Cerebellar cortex (tissue), 1 donor: ENCODE results near the gene KIF16B.

Experiments used
- DNase-seq: peaks from one replicate; pipeline ENCODE4 v3.0.0-alpha.2; 2015; ENCODE audit warnings: low spot score

The KIF16B gene

DNA sequence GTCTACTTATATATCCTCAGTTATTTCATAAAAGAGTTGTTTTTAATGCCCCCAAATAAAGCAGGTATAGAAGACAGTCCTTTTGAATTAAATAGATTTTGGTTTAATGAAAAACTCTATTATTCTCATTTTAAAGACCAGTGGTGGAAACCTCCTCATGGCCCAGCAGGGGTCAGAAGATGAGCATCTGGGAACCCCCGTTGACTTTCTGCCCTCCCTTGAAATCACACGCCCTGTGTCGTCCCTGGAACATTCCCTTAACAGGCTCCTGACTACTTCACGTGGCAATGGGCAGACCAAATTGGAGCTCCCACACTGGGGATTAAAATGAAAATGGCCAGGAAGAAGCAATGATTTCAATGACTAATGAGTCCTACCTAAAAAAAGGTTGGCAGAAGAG, 220.9 kb downstream of the KIF16B start:
- DNase-seq, result no peak

DNA sequence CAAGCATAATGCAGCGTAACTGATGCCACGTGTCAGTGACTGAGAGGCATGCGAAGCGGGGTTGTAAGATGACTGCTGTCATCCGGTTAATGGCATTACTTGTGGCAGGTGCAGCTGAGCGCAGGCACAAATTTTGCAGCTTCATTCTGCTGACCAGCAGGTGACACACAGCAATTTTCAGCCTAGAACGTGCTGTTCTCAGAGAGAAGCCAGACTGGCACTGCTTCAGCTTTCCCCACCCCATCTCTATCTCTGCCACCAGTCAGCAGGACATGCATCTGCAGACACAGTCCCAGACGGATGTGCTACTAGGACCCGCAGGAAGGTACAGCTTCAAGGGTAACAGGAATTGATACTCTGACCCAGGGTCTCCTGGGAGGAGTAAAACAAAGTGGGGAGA, 221.8 kb downstream of the KIF16B start:
- peak; percentile 82 for DNase-seq

DNA sequence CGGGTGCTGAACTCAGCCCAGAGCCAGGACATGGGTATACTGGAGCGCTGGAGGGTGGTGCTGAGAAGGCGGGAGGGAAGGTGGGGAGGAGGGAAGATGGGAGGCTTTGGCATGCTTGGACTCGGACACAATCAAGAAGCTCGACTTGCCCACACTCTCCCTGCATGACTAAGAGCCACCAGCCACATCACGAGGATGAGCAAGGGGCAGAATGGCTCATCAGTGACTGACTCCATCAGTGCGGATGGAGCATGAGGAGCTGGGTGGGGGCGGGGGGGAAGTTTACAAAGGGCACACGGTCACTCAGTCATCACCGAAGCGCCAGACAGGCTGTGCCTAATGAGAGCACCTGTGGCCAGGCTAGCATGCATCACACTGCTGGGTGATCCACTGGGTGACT, 222.8 kb downstream of the KIF16B start:
- DNase-seq, result no peak

DNA sequence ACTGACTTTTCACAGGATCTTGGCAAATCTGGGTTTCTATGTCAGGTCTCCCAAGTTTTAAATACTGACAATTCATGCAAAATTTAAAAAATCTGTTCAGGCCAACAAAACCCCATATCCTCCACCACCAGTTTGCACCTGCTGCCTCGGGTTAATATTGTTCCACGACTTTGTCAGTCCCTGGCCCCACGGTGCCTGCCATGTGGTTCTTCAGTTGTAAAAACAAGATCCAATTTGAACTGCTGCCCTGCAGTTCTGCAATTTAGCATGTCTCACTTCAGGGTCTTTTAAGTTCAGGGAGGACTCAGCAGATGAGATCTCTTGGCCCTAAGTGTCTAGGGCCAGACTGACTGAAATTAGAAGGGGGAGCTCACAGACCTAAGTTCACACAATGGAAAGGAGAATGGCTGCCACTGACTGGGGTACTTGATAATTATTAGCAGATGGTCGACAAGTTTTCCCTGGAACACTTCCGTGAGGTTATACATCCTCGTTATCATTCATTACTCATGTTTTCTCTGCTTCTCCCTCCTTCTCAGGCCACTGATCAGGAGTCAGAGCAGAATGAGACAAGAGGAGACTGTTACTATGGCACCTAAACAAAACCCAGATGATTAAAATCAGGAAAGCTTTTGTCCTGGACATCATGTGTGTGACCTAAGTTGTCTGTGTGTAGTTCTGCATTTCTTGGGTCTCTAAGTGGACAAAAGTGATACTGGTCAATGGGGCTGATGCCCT, 223.6 kb downstream of the KIF16B start:
- no peak for DNase-seq

DNA sequence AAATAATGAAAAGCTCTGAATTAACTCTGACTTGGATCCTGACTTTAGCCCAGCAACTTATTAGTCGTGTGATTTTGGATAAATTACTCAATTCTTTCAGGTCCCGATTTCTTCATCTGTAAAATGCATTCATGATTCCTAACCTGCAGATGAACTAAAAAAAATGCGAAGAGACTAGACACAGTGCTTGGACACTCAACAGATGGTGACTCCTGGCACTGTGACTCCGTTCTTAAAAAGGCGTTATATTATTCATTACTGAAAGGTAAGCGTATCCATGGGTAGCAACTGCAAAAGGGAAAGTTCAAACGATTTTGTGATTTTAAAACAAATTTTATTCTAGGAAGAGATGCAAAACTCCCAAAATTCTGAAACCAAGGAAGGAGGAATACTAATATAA, 226.3 kb downstream of the KIF16B start:
- DNase-seq, result peak; percentile 79

DNA sequence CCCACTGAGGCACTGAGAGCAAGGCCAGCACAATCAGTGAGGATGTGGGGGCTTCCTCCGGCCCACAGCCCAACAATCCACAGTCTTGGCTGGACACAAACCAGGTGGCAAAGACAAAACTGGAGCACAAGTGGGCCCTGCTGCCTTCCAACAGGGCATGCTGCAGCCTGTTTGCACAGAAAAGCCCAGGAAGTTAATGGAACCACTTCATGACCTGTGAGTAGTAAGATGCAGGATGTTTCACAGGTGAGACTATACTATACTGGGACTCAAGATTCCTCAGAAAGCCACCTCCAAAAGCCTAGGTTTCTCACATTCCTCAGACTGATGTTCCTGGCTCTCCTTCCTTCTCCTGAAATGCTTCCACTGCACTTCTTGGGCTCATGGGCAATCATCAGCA, 235.5 kb downstream of the KIF16B start:
- DNase-seq, result no peak

DNA sequence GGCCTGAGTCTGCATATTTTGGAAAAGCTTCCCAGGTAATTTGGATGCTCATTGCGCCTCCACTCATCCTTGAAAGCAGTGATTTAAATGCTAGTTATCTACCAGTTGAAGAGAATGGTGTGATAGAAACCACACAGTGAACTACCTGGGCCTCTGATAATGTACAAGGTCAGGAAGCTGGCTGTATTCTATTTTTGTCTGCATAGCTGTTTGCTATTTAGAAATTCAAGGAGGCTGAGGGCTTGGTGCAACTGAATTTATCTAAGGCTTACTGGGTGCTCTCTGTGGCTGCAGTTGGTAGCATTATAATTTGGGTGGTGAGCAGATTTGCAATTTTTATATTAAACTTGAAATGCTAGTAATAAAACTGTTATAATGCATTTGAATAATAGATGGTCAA, 245.6 kb downstream of the KIF16B start:
- DNase-seq, result no peak

DNA sequence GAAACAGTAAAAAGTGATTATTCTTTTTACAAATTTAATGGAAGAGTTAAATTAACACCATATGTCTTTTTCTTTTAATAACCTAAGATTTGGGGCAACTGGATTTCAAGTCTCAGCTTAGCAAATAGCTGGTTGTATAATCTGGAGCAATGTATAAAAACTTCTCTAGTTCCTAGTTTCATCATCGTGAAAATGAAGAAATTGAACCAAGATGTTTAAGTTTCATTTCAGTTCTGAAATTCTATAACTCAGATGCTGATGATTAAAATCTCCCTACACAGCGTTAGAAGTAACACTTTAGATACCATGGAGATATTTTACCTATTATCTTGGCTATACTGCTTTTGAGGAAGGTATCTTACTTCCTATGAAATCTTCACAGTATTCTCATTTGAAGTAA, 252.0 kb downstream of the KIF16B start:
- no peak for DNase-seq

DNA sequence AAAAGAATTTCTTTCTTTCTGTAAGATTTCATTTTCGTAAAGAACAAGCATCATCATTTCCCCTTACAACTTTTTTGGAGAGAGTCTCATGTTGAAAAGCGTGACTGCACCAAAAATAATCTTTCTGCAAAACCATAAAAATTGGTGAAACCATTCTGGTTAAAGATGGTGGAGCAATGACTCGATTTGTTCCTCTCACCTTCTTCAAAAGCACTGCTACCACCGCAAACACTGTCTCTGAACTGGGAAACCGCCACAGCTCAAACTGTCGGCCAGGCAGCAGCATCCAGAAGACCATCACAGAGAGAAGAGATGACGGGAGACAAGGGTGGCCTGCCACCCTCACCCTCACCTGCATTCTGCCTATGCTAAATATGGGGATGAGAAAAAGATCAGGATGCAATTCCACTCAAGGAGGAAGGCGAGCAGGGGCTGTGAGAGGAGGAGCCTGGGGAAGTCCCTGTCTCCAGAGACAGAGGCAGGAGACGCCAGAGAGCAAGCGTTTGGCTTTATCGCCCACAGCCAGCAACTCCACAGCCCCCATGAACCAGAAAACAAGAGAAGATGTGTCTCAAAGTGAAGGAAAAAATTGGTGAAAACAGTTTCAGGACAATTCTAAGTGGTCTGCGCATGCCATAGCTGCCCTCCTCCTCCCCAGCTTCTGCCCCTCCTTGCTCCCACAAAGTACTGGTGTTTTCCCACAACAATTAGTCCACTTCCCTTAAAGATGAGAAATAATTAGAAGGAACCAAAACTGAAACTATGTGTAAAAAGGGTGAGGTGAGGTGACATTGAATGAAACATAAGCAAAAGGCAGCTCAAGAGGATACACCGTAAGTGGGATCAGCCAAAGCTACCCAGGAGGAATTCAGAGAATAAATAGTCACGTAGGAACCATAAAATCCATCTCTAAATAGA, 255.5 kb downstream of the KIF16B start:
- no peak for DNase-seq

DNA sequence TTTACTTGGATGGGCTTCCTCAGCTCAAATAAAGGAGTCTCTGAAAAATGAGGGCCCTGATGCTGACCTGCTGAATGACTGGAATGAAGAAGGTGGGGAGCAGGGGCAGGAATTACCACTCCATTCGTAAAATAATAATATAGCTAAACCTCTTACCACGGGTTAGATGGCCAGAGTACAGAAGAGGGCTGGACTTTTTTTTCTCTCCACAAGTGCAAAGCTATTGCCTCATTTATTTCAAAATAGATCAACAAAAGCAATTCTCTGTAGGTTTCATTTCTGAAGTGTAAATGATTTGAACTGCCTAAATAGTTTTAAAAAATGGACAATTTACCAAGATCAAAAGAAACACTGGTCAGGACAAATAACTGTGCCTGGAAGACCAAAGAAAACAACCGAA, 256.7 kb downstream of the KIF16B start:
- no peak for DNase-seq

DNA sequence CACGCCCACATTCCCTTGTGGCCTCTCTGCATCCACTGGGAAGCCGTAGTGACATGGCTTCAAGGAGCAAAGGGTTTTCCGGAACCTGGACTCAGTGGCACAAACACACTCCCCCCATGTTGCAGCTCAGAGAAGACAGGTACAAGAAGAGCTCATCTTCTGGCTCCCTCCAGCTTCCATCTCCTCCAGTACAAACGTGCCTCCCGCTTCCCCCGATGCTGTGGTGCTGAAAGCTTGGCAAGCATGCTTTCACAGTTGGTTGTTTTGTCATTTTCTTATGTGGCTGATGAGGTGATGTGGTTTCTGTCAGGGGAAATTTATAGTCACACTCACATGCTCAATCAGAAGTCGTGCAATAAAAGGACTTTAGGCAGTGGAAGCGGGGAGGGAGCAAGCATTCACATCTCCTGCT, 258.5 kb downstream of the KIF16B start:
- no peak for DNase-seq

DNA sequence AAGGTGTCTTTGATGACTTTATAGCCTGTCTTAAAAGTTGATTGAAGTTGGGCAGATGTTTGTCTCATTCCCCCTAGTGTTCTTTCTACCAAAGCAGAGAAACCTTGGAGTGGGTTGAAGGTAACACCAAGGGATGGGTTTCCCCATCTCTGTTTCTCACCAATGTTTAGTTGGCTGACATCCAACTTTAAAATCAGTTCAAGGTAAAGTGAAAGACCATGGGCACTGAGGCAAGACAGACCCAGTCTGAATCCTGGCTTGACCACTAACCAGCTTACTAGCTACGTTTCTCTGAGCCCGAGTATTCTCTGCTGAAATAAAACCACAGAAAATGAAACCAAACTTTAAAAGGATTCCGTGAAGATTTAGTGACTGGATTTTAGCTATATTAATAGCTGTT, 258.9 kb downstream of the KIF16B start:
- no peak for DNase-seq

DNA sequence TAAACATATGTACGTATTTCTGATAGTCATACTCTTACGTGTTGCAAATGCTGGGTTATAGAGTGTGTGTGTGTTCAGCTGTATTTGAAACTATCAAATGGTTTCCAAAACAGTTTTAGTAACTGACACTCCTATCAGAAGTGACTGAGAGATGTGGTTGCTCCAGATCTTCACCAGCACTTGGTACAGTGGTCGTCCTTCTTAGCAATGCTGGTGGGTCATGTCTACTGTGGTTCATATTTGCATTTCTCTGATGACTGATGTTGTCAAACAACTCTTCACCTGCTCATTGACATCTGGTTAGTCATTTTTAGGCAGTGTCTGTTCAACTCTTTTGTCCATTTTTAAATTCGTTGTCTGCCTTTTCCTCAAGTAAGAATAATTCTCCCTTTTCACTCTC, 259.3 kb downstream of the KIF16B start:
- DNase-seq, result no peak

DNA sequence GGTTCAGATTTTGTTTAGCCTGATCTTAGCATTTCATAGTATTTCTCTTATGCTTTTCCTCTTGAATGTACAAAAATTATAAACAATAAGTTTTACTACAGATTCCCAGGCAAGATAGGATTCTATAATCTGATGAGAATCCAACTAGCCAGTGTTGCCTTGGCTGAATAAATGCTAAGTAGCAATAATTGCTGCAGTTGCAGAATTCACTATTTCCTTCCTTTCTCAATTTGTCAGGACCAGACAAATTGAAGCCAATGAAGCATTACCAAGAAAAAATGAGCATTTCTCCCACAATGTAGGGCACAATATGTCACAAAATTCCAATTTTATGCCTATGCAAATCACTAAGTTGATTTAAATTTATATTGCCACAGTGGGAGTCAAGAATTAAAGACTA, 260.2 kb downstream of the KIF16B start:
- peak; percentile 4 for DNase-seq

DNA sequence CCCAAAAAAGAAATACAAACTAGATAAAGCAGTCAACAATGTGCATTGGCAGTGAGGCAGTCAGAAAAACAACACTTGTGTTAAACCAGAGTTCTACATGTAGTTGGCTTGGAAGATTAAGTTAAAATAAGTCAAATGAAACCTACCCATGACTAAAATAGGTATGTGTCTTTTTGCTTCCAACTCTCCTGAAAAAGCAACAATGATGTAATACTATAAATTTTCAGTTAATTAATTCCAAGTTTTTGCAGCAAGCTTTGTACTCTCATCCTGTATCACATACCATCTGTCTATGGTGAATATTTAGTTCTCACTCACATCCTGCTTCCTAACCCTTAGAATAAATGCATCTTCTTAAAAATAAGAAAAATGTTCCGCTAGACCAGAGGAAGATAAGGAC, 261.5 kb downstream of the KIF16B start:
- DNase-seq, result peak; percentile 16

DNA sequence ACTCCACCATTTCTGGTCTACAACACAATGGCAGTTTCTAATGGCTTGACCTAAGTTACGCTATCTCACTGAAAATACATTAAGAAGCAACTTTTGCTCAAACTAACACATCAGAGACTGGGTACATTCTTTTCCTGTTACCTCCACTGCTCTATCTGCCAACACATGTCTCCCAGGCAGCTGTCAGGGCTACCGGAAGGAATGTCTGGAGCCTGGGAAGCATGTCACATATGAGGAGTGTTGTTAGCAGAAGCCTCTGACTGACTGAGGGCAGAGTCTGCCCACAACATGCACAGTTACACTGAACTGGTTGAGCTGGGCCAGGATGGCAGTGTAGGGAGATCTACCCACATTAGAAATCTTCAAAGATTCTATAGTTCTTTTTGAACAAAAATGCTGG, 264.5 kb downstream of the KIF16B start:
- no peak for DNase-seq

DNA sequence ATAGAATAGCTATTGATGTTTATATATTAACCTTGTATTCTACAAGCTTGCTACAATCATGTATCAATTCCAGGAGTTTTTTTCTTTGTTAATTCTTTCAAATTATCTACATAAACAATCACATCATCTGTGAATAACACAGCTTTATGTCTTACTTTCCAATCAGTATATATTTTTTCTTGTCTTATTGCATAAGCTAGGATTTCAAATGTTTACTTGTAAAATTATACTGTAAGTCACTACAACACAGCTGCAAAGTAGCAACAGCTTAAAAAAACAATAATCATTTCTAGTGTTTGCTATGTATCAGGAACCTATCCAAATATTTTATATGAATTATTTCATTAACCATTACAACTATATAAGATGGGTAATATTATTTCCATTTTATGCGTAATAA, 270.4 kb downstream of the KIF16B start:
- DNase-seq, result no peak

DNA sequence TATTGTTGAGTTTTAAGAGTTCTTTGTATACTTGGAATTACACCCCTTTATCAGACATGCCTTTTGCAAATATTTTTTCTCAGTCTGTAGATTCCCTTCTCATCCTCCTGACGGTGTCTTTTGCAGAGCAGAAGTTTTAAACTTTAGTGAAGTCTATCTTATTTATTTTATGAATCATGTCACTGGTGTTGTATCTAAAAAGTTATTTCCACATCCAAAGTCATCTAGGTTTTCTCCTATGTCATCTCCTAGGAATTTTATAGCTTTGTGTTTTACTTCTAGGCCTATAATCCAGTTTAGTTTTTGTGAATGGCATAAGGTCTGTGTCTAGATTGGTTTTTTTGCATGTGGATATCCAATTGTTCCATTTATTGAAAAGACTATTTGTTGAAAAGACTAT, 271.3 kb downstream of the KIF16B start:
- no peak for DNase-seq

DNA sequence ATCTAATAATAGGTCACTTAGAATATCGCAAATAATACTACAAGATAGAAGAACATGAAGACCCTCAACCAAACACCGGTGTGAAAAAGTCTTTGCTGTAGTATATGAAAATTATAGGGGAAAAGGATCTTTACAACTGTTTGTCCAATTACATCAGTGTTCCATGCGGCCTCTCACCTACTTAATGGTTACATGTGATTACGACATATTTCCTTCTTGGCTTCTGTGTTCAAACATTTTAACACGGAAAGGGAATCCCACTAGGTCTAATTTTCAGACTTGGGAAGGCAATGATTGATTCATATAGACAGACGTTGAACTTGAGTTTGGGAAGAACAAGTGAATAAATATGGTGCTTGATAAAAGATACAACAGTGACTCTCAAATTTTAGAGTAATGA, 273.4 kb downstream of the KIF16B start:
- no peak for DNase-seq

DNA sequence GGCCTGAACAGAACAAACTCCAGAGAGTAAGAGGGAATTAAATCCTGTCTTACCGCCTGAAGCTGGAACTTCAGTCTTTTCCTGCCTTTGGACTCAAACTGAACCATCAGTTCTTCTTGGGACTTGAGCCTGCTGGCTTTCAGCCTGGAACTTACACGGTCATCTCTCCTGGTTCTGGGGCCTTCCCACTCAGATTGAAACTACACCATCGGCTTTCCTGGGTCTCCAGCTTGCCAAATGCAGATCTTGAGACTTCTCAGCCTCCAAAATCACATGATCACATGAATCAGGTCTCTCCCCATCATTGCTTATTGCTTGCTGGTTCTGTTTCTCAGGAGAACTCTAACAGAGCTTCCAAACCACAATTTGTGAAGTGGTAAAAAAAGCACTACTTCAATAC, 276.3 kb downstream of the KIF16B start:
- no peak for DNase-seq

DNA sequence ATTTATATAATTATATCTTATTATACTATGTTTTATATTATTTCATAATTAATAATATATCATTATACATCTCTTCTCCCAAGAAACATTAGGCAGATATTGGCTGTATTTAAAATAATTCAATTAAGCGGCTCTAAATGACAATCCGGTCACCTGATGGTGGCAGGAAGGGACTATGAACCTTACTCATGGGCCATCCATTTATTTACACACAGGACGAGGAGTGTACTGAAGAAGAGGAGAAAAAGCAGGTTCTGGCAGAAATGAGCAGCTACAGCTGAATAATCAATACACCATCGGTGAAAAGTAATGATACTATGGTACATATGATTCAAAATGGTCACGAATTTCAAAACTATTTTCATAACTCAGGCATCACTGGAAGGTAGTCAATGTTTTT, 277.7 kb downstream of the KIF16B start:
- DNase-seq, result no peak

DNA sequence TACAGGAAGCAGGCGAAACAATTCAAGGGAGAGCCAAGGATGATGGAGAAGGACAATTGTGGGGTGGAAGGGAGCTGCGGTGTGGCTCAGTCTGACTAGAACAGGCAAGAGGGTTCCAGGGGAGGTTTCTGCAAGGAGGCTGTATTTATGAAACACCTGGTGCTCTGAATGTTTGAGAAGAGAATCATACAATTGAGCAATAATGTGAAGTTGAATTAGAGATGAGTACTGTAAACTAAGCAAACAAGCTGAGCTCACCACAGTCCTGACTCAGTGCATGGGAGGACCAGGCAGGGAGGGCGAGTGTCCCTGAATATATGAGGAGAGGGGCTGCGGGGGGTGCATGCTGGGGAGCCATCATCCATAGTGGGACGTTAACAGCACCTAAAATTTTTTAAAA, 279.7 kb downstream of the KIF16B start:
- no peak for DNase-seq

DNA sequence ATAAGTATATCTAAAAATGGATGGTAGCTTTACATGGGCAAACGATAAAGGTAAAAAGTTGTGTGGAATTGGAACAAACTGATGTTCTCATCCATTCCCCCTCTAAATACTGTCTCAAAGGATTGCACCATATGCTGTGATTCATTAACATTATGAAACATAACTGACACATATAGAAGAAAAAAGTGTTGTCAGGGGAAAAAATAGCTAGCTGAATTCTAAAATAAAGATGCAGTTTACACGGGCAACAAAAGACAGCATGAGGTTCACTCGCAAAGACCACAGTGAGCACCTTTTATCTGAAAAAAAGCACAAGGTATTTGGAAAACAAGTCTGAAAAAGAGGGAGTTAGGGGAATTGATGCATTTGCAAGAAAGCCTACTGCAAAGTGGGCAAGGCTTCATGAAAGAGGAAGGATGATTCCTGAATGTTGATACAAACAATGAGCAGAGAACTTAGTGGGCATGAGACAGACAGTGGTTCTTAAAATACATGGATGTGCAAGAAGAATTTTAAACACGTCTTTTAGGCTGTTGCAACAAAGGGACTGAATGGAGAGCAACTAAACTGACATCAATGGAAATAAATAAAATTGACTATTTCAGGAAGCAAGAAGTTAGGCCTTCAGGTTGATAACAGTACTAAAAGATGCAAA, 280.9 kb downstream of the KIF16B start:
- DNase-seq, result no peak
